A549 (cell line): ENCODE measurements around the gene NEK9. TPM values are rescaled to one million over a fixed set of nuclear protein-coding genes. Genes with fewer than 3 reads are reported as not detected.
A peak's percentile ranks its signal among the peaks of the same experiment; 100 is the strongest.

ENCODE experiments used
- ATAC-seq, 2 experiments: fragments of 200-7000 bp in 1 of 2; fragments of >200 bp in 1 of 2; cut with Nextera tagmentation in 1 of 2; cut with Tn5 transposase in 1 of 2; 3 replicates each; pipeline versions ENCODE4 v1.8.0 to v1.9.1; 2018 to 2020; ENCODE audit warnings: mild to moderate bottlenecking in 1 of 2, moderate library complexity in 1 of 2
- CTCF ChIA-PET: fragments of 300-600 bp; sonication (Branson Sonifier 250); formaldehyde crosslinking; extraction: SDS; loops from one replicate; lab custom pipeline; 2021; ENCODE audit warnings: antibody characterized with exemption, inconsistent platforms; lab: Yijun Ruan, JAX
- POLR2A ChIA-PET: fragments of 350-600 bp; formaldehyde crosslinking; extraction: SDS; loops from one replicate; lab custom pipeline; 2021; ENCODE audit warnings: antibody characterized with exemption, inconsistent platforms; lab: Yijun Ruan, JAX
- DNase-seq, 2 experiments: peaks; one replicate each; pipeline versions ENCODE4 v3.0.0 to v3.0.0-alpha.2; 2011 to 2016; ENCODE audit warnings: low read depth in 1 of 2, low spot score in 1 of 2
- FAIRE-seq: peaks from 2 replicates; lab custom pipeline; 2011; peaks lifted over from hg19 to GRCh38; lab: Jason Lieb, UNC
- H3K27ac ChIP-seq, 2 experiments: fragments of >200 bp; sonication (Bioruptor Twin); formaldehyde crosslinking; 3 replicates each; pipeline ENCODE4 v1.5.1; 2016 to 2017
- H3K4me1 ChIP-seq: fragments of >200 bp; sonication (Bioruptor Twin); formaldehyde crosslinking; 3 replicates; pipeline ENCODE4 v1.6.1; 2016
- H3K4me2 ChIP-seq: fragments of >200 bp; sonication (Bioruptor Twin); formaldehyde crosslinking; 3 replicates; pipeline ENCODE4 v1.6.1; 2016
- H3K4me3 ChIP-seq: fragments of >200 bp; sonication (Bioruptor Twin); formaldehyde crosslinking; 3 replicates; pipeline ENCODE4 v1.5.1; 2016
- H3K9me3 ChIP-seq: fragments of >200 bp; sonication (Bioruptor Twin); formaldehyde crosslinking; 3 replicates; pipeline ENCODE4 v1.6.1; 2016
- CHD2 ChIP-seq: fragments of 150-350 bp; IDR thresholded peaks from 2 replicates; pipeline ENCODE4 v1.6.1; 2014; ENCODE audit warnings: low read length; ENCODE audit not compliant: partially characterized antibody
- CHD4 ChIP-seq: fragments of 200-600 bp; sonication (generic); IDR thresholded peaks from 2 replicates; pipeline ENCODE4 v1.6.1; 2016; ENCODE audit warnings: antibody characterized with exemption, mild to moderate bottlenecking, borderline replicate concordance
- EHF ChIP-seq: fragments of 250-450 bp; sonication (Bioruptor Pico); IDR thresholded peaks from 2 replicates; pipeline ENCODE4 v1.5.0; 2020; ENCODE audit warnings: mild to moderate bottlenecking
- ESRRA ChIP-seq: fragments of 150-350 bp; IDR thresholded peaks from 2 replicates; pipeline ENCODE4 v1.6.1; 2014; ENCODE audit warnings: mild to moderate bottlenecking, low read length, borderline replicate concordance
- HDAC2 ChIP-seq: fragments of 200-600 bp; sonication (generic); IDR thresholded peaks from 2 replicates; pipeline ENCODE4 v1.6.1; 2016
- HEYL ChIP-seq: fragments of 250-450 bp; sonication (Bioruptor Pico); IDR thresholded peaks from 2 replicates; pipeline ENCODE4 v1.8.0; 2021; ENCODE audit warnings: mild to moderate bottlenecking, moderate library complexity
- HOXB13 ChIP-seq: fragments of 250-450 bp; sonication (Bioruptor Pico); IDR thresholded peaks from 2 replicates; pipeline ENCODE4 v1.5.0; 2020; ENCODE audit warnings: low read depth, mild to moderate bottlenecking, moderate library complexity
- KDM5A ChIP-seq: fragments of 200-600 bp; sonication (generic); IDR thresholded peaks from 2 replicates; pipeline ENCODE4 v1.6.1; 2016; ENCODE audit warnings: antibody characterized with exemption, mild to moderate bottlenecking
- MAZ ChIP-seq: fragments of 150-350 bp; IDR thresholded peaks from 2 replicates; pipeline ENCODE4 v1.6.1; 2014; ENCODE audit warnings: antibody characterized with exemption, low read depth, low read length, borderline replicate concordance
- MYC ChIP-seq: IDR thresholded peaks from 2 replicates; pipeline ENCODE4 v1.6.1; 2012; ENCODE audit warnings: mild to moderate bottlenecking, inconsistent platforms, low read length, improper control_type of control experiment, borderline replicate concordance
- NPAS2 ChIP-seq: fragments of 250-450 bp; sonication (Bioruptor Pico); IDR thresholded peaks from 2 replicates; pipeline ENCODE4 v1.8.0; 2022; ENCODE audit warnings: mild to moderate bottlenecking, moderate library complexity, borderline replicate concordance
- NR3C1 ChIP-seq: fragments of >200 bp; sonication (Bioruptor Twin); formaldehyde crosslinking; IDR thresholded peaks from 3 replicates; pipeline ENCODE4 v1.6.1; 2017
- POLR2A ChIP-seq: IDR thresholded peaks from 2 replicates; pipeline ENCODE4 v1.6.1; 2012; ENCODE audit warnings: mild to moderate bottlenecking, low read length
- POLR2AphosphoS2 ChIP-seq: conservative IDR thresholded peaks from 2 replicates; pipeline ENCODE4 v1.6.1; 2012; ENCODE audit warnings: low read length, improper control_type of control experiment, inconsistent platforms
- RAD21 ChIP-seq, 2 experiments: fragments of >200 bp in 1 of 2; sonication (Bioruptor Twin) in 1 of 2; formaldehyde crosslinking in 1 of 2; IDR thresholded peaks in 1 of 2; conservative IDR thresholded peaks in 1 of 2; 2 replicates in 1 of 2; 3 replicates in 1 of 2; pipeline ENCODE4 v1.6.1; 2012 to 2018; ENCODE audit warnings: inconsistent platforms in 1 of 2
- RCOR1 ChIP-seq: fragments of 150-350 bp; IDR thresholded peaks from 2 replicates; pipeline ENCODE4 v1.6.1; 2014; ENCODE audit warnings: antibody characterized with exemption, low read length, low read depth
- SMC3 ChIP-seq: fragments of >200 bp; sonication (Bioruptor Twin); formaldehyde crosslinking; IDR thresholded peaks from 3 replicates; pipeline ENCODE4 v1.6.1; 2018; ENCODE audit warnings: inconsistent platforms
- SREBF2 ChIP-seq: fragments of 450-650 bp; IDR thresholded peaks from 2 replicates; pipeline ENCODE4 v1.6.1; 2014; ENCODE audit warnings: mild to moderate bottlenecking, moderate library complexity
- TFCP2L1 ChIP-seq: fragments of 250-450 bp; sonication (Bioruptor Pico); IDR thresholded peaks from 2 replicates; pipeline ENCODE4 v1.5.0; 2021; ENCODE audit warnings: mild to moderate bottlenecking
- ZNF302 ChIP-seq: fragments of 250-450 bp; sonication (Bioruptor Pico); IDR thresholded peaks from 2 replicates; pipeline ENCODE4 v1.9.0; 2021; ENCODE audit warnings: inconsistent platforms, mild to moderate bottlenecking, moderate library complexity
- ZSCAN20 ChIP-seq: fragments of 250-450 bp; sonication (Bioruptor Pico); IDR thresholded peaks from 2 replicates; pipeline ENCODE4 v1.8.0; 2022; ENCODE audit warnings: mild to moderate bottlenecking, moderate library complexity
- WGBS: methylation state at CpG from one replicate; pipeline ENCODE4 v1.1.6; 2017; ENCODE audit errors: missing lambda C conversion rate; 5-methylcytosine and 5-hydroxymethylcytosine counted together
- polyA plus RNA-seq, 4 experiments: library from polyadenylated mRNA; depleted of rRNA in 3 of 4; stranded (reverse); fragments of >200 nt; fragmentation: RNase III in 1 of 4; extraction: RNeasy Plus Mini Kit Qiagen cat#74134 plus additional on column Dnase treatment in 1 of 4; gene quantifications; 2 replicates in 3 of 4; 3 replicates in 1 of 4; pipeline ENCODE4 v1.2.3, GENCODE V29; 2011 to 2017
- TF ChIP-seq, protein P1 (sequence below): fragments of 450-650 bp; IDR thresholded peaks from 2 replicates; pipeline ENCODE4 v1.6.1; 2014; ENCODE audit warnings: antibody characterized with exemption
- TF ChIP-seq, protein P2 (sequence below): fragments of 200-600 bp; sonication (generic); IDR thresholded peaks from 2 replicates; pipeline ENCODE4 v1.6.1; 2016; ENCODE audit warnings: antibody characterized with exemption, mild to moderate bottlenecking, moderate library complexity
- TF ChIP-seq, protein P3 (sequence below): fragments of >200 bp; sonication (Bioruptor Twin); formaldehyde crosslinking; IDR thresholded peaks from 3 replicates; pipeline ENCODE4 v1.5.1; 2016
- TF ChIP-seq, protein P4 (sequence below): fragments of 250-450 bp; sonication (Bioruptor Pico); IDR thresholded peaks from 2 replicates; pipeline ENCODE4 v1.5.0; 2020; ENCODE audit warnings: low read depth, mild to moderate bottlenecking, moderate library complexity

The NEK9 gene
- polyA plus RNA-seq, 2 of the 4 experiments (the other 2 are of a cell fraction), result 49.4 to 75.9 TPM

DNA sequence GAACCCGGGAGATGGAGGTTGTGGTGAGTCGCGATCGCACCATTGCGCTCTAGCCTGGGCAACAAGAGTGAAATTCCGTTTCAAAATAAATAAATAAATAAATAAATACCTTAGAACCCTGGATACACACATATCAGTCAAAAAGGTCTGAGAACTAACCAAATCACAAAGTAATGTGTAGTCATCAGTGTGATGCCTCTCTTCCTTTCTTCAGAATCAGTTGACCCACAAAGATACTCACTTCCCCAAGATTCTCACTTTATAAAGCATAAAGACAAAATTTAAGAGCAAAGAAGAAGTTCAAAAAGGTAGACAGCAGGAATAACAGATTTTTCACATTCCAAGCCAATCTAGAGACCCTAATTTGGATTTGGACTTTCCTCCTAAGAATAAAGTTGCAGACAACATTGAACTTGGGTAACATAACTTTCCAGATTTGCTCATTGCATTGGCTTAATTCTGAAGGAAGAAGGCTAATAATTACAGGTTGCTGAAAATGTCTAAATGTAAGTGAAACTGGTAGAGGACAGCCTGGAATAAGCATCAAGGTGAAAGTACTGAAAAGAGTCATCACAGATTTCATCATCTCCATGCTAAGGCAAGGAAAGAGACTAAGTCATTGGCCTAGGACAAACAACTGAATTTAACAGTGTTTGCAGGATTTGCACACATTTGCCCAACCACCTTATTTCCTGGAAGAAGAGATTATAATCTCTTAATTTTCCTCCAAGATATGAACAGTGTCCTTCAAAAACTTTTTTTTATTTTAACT is 32.2 kb upstream of the NEK9 start:
- WGBS, result 93% methylated on average over 6 of the region's 6 CpGs
- FAIRE-seq (no peak), ATAC-seq (no peak; a peak in 1 of 6 replicates), DNase-seq (peak in 1 of 2 experiments; percentile 15)
- no peak for TF ChIP-seq SREBF2
- TF ChIP-seq, protein P1, sequence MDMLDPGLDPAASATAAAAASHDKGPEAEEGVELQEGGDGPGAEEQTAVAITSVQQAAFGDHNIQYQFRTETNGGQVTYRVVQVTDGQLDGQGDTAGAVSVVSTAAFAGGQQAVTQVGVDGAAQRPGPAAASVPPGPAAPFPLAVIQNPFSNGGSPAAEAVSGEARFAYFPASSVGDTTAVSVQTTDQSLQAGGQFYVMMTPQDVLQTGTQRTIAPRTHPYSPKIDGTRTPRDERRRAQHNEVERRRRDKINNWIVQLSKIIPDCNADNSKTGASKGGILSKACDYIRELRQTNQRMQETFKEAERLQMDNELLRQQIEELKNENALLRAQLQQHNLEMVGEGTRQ, result no peak
- TF ChIP-seq NR3C1, result no peak
- TF ChIP-seq HOXB13 (CRISPR knock-in tag), result no peak
- no peak for TF ChIP-seq ZSCAN20 (CRISPR knock-in tag)
- TF ChIP-seq, protein P2, sequence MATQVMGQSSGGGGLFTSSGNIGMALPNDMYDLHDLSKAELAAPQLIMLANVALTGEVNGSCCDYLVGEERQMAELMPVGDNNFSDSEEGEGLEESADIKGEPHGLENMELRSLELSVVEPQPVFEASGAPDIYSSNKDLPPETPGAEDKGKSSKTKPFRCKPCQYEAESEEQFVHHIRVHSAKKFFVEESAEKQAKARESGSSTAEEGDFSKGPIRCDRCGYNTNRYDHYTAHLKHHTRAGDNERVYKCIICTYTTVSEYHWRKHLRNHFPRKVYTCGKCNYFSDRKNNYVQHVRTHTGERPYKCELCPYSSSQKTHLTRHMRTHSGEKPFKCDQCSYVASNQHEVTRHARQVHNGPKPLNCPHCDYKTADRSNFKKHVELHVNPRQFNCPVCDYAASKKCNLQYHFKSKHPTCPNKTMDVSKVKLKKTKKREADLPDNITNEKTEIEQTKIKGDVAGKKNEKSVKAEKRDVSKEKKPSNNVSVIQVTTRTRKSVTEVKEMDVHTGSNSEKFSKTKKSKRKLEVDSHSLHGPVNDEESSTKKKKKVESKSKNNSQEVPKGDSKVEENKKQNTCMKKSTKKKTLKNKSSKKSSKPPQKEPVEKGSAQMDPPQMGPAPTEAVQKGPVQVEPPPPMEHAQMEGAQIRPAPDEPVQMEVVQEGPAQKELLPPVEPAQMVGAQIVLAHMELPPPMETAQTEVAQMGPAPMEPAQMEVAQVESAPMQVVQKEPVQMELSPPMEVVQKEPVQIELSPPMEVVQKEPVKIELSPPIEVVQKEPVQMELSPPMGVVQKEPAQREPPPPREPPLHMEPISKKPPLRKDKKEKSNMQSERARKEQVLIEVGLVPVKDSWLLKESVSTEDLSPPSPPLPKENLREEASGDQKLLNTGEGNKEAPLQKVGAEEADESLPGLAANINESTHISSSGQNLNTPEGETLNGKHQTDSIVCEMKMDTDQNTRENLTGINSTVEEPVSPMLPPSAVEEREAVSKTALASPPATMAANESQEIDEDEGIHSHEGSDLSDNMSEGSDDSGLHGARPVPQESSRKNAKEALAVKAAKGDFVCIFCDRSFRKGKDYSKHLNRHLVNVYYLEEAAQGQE, result no peak
- no peak for TF ChIP-seq NPAS2 (CRISPR knock-in tag)
- no peak for TF ChIP-seq HDAC2
- POLR2A ChIA-PET, result no interaction called here
- Histone ChIP-seq H3K4me3 (no peak overlapping the region), H3K9me3 (no peaks in the 10 kb centered on the region), H3K4me2 (no peak overlapping the region), H3K4me1 (peaks cover 15% of the 10 kb centered on the region; the same call in 2 of the 3 replicates), H3K27ac (no peak overlapping the region)
- CTCF ChIA-PET, result interaction anchor here (2.9 kb wide), 1 partner anchor 137 kb away, joined by 6 read pairs; no protein-coding TSS in a partner anchor

DNA sequence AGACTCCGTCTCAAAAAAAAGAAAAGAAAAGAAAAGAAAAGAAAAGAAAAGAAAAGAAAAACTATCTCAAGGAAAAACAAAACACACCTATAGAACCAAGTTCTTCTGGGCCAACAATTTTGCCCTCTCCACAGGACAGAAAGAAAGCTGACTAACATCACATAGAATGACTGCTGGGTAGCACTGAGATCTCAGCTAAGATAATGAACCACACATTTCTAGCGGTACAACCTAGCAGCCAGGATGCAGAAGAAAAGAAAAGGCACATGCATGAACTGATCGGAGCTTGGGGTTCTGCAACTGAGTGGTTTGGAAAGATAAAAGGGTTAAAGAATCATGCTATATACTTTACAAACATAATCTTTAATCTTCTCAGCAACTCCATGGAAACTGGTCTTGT is 30.1 kb upstream of the NEK9 start:
- no peak for DNase-seq
- FAIRE-seq, result no peak
- no peak for TF ChIP-seq POLR2A
- no peak for TF ChIP-seq RAD21 (conservative IDR thresholded peaks at IDR 0.05 in 1 of 2, IDR thresholded peaks at IDR 0.05 in 1 of 2)
- no peak for TF ChIP-seq HEYL (CRISPR knock-in tag)
- no peak for TF ChIP-seq SMC3
- no peak for TF ChIP-seq CHD4
- no peak for TF ChIP-seq TFCP2L1 (CRISPR knock-in tag)
- TF ChIP-seq, protein P3, sequence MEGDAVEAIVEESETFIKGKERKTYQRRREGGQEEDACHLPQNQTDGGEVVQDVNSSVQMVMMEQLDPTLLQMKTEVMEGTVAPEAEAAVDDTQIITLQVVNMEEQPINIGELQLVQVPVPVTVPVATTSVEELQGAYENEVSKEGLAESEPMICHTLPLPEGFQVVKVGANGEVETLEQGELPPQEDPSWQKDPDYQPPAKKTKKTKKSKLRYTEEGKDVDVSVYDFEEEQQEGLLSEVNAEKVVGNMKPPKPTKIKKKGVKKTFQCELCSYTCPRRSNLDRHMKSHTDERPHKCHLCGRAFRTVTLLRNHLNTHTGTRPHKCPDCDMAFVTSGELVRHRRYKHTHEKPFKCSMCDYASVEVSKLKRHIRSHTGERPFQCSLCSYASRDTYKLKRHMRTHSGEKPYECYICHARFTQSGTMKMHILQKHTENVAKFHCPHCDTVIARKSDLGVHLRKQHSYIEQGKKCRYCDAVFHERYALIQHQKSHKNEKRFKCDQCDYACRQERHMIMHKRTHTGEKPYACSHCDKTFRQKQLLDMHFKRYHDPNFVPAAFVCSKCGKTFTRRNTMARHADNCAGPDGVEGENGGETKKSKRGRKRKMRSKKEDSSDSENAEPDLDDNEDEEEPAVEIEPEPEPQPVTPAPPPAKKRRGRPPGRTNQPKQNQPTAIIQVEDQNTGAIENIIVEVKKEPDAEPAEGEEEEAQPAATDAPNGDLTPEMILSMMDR, result no peak
- TF ChIP-seq MAZ, result no peak
- TF ChIP-seq, protein P4, sequence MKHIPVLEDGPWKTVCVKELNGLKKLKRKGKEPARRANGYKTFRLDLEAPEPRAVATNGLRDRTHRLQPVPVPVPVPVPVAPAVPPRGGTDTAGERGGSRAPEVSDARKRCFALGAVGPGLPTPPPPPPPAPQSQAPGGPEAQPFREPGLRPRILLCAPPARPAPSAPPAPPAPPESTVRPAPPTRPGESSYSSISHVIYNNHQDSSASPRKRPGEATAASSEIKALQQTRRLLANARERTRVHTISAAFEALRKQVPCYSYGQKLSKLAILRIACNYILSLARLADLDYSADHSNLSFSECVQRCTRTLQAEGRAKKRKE, result no peak
- TF ChIP-seq MYC, result no peak
- TF ChIP-seq KDM5A, result no peak
- no peak for TF ChIP-seq HDAC2
- TF ChIP-seq ZNF302 (CRISPR knock-in tag), result no peak
- TF ChIP-seq EHF, result no peak
- no peak for TF ChIP-seq CHD2
- TF ChIP-seq ESRRA, result no peak
- TF ChIP-seq POLR2AphosphoS2, result no peak
- TF ChIP-seq RCOR1, result no peak
- TF ChIP-seq, all 56 proteins: peak for 0
- H3K4me2 ChIP-seq, result no peak overlapping the region
- POLR2A ChIA-PET, result no interaction called here
- ATAC-seq, result no peak
- no peaks in the 10 kb centered on the region for H3K9me3 ChIP-seq
- whole genome bisulfite sequencing, result 93% methylated on average over 3 of the region's 3 CpGs
- H3K4me3 ChIP-seq, result no peak overlapping the region
- H3K4me1 ChIP-seq, result peaks cover 15% of the 10 kb centered on the region; the same call in 2 of the 3 replicates
- no peak overlapping the region for H3K27ac ChIP-seq
- CTCF ChIA-PET, result interaction anchor here (0.6 to 2.9 kb wide), 5 partner anchors 16 to 139 kb away, joined by 3 to 6 read pairs (median 4); no protein-coding TSS in a partner anchor
